ENCODE measurements around the gene STK4.

DNA sequence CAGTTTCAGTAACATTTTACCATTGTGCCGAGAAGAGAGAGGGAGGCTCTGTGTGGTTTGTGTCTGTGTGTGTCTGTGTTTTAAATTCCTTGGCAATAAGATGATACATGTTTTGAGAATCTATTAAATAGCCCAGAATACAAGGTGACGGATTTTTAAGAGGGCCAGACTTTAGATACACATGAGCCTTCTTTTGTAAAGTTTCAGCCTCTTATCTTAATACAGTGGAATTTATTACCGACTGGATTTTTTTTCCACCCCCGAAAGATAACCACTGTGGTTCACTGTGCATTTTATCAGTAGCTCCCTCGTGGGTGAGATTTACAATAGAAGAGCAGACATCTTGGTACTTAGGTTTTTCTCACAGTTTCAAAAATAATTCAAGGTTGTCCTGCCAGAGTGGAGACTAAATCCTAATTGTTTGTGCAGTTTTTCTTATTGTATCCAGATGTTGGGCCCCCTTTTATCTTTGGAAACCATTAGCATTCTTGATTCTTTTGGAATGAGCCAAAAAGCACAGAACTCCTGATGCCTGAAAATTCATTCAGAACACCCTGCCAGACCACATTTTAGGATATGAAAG, 49.9 kb downstream of the STK4 start:
- TF ChIP-seq NRF1 (IDR thresholded peaks at IDR 0.05; ENCODE audit: low read depth, low read length) (no peak), CBX5 (IDR thresholded peaks at IDR 0.05; ENCODE audit: low read depth, low read length) (no peak), ZNF274 (IDR thresholded peaks at IDR 0.05; ENCODE audit: borderline replicate concordance, extremely low read depth, low read length) (no peak), YY1 (IDR thresholded peaks at IDR 0.05; ENCODE audit: low read depth, low read length) (no peak), JUN (IDR thresholded peaks at IDR 0.05; ENCODE audit: low read depth, low read length) (no peak), POLR2A (IDR thresholded peaks at IDR 0.05; ENCODE audit: control extremely low read depth in 1 of 2, low read depth in 2 of 2, low read length in 2 of 2) (no peak), POU5F1 (IDR thresholded peaks at IDR 0.05; ENCODE audit: low read depth, low read length) (no peak), EZH2 (IDR thresholded peaks at IDR 0.05; ENCODE audit: low read depth, low read length, severe bottlenecking) (no peak), TBP (IDR thresholded peaks at IDR 0.05; ENCODE audit: low read depth, low read length) (no peak), CHD2 (IDR thresholded peaks at IDR 0.05; ENCODE audit: low read length) (no peak)
- TF ChIP-seq, protein P1, sequence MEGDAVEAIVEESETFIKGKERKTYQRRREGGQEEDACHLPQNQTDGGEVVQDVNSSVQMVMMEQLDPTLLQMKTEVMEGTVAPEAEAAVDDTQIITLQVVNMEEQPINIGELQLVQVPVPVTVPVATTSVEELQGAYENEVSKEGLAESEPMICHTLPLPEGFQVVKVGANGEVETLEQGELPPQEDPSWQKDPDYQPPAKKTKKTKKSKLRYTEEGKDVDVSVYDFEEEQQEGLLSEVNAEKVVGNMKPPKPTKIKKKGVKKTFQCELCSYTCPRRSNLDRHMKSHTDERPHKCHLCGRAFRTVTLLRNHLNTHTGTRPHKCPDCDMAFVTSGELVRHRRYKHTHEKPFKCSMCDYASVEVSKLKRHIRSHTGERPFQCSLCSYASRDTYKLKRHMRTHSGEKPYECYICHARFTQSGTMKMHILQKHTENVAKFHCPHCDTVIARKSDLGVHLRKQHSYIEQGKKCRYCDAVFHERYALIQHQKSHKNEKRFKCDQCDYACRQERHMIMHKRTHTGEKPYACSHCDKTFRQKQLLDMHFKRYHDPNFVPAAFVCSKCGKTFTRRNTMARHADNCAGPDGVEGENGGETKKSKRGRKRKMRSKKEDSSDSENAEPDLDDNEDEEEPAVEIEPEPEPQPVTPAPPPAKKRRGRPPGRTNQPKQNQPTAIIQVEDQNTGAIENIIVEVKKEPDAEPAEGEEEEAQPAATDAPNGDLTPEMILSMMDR (IDR thresholded peaks at IDR 0.05; ENCODE audit: control extremely low read depth in 1 of 3, insufficient read depth in 1 of 3, low read depth in 1 of 3, low read length in 3 of 3) = no peak

Measured in H1 (cell line).